CD4-positive, CD25-positive, alpha-beta regulatory T cell (primary cell): ENCODE measurements around the gene MEGF11. TPM values are rescaled to one million over a fixed set of nuclear protein-coding genes. Genes with fewer than 3 reads are reported as not detected.
A peak's percentile ranks its signal among the peaks of the same experiment; 100 is the strongest.
"Not testable (repeated sequence)": the region's sequence is repeated elsewhere in the genome, so short reads cannot be mapped to it uniquely, and the experiment has no call there.

Experiments
- ATAC-seq, 2 donors: fragments of 150-1000 bp; cut with Tn5 transposase; one replicate each; pipeline ENCODE4 v1.10.0; 2021; ENCODE audit warnings: low read depth in 2 of 2, moderate number of reproducible peaks in 2 of 2, moderate library complexity in 1 of 2
- DNase-seq, 3 donors: peaks; one replicate each; pipeline versions ENCODE4 v3.0.0 to v3.0.0-alpha.2; 2012 to 2022; ENCODE audit warnings: mixed read lengths in 1 of 3
- H3K27ac ChIP-seq: one replicate; pipeline ENCODE4 v1.7.0; 2013; ENCODE audit warnings: mild to moderate bottlenecking, low read length; ENCODE audit not compliant: insufficient read depth, poor library complexity, severe bottlenecking
- H3K27me3 ChIP-seq: one replicate; pipeline ENCODE4 v1.7.0; 2013; ENCODE audit warnings: low read length; ENCODE audit not compliant: control insufficient read depth, insufficient read depth
- H3K36me3 ChIP-seq: one replicate; pipeline ENCODE4 v1.7.0; 2013; ENCODE audit warnings: mild to moderate bottlenecking, low read length, moderate library complexity; ENCODE audit not compliant: control insufficient read depth, insufficient read depth
- H3K4me1 ChIP-seq: 2 replicates; pipeline ENCODE4 v1.7.0; 2013; ENCODE audit warnings: mild to moderate bottlenecking, low read length; ENCODE audit not compliant: insufficient read depth, control insufficient read depth, poor library complexity, severe bottlenecking
- H3K4me3 ChIP-seq: one replicate; pipeline ENCODE4 v1.7.0; 2013; ENCODE audit warnings: low read depth, mild to moderate bottlenecking, low read length, moderate library complexity
- H3K9me3 ChIP-seq, 2 experiments: 1 replicate in 1 of 2; 2 replicates in 1 of 2; pipeline ENCODE4 v1.7.0; 2013; ENCODE audit warnings: low read length in 2 of 2, mild to moderate bottlenecking in 1 of 2, moderate library complexity in 1 of 2; ENCODE audit not compliant: control insufficient read depth in 2 of 2
- H3K27ac Mint-ChIP-seq, 3 donors: one replicate each; pipeline ENCODE4 v1.8.0; 2020 to 2022; ENCODE audit warnings: mild to moderate bottlenecking in 3 of 3, mixed read lengths in 3 of 3, moderate library complexity in 2 of 3
- H3K27me3 Mint-ChIP-seq: one replicate; pipeline ENCODE4 v1.8.0; 2022; ENCODE audit warnings: mild to moderate bottlenecking, mixed read lengths
- H3K36me3 Mint-ChIP-seq: one replicate; pipeline ENCODE4 v1.8.0; 2020; ENCODE audit warnings: mixed read lengths
- H3K4me1 Mint-ChIP-seq, 4 donors: one replicate each; pipeline ENCODE4 v1.8.0; 2020 to 2022; ENCODE audit warnings: mixed read lengths in 4 of 4, mild to moderate bottlenecking in 1 of 4
- H3K4me3 Mint-ChIP-seq, 4 donors: one replicate each; pipeline ENCODE4 v1.8.0; 2020 to 2022; ENCODE audit warnings: mild to moderate bottlenecking in 4 of 4, mixed read lengths in 4 of 4, moderate library complexity in 3 of 4
- H3K9me3 Mint-ChIP-seq, 7 donors: one replicate each; pipeline ENCODE4 v1.8.0; 2020 to 2022; ENCODE audit warnings: mixed read lengths in 7 of 7, mild to moderate bottlenecking in 3 of 7, moderate library complexity in 2 of 7
- polyA plus RNA-seq, 4 donors: library from polyadenylated mRNA; unstranded; fragments of 300-500 nt; fragmentation: Illumina TruSeq; gene quantifications; one replicate each; pipeline ENCODE4 v1.2.3, GENCODE V29; 2021
- total RNA-seq: library from RNA; stranded (reverse); gene quantifications from one replicate; pipeline ENCODE4 v1.2.3, GENCODE V29; 2022

The MEGF11 gene
- total and polyA plus RNA-seq, 5 donors from 2014 or later = 0.02 to 0.29 (median 0.21) TPM; not detected in 2

GRCh38 chr15:65870889-65871533, 382.5 kb downstream of the MEGF11 start:
- Histone ChIP-seq H3K4me3 (peak overlapping the region; percentile 95), H3K9me3 (no peaks in the 10 kb centered on the region), H3K27me3 (no peaks in the 10 kb centered on the region), H3K4me1 (peaks cover 33% of the 10 kb centered on the region), H3K36me3 (peaks cover 5% of the 10 kb centered on the region), H3K27ac (peak overlapping the region; percentile 95)
- Mint-ChIP-seq H3K4me3 (peak overlapping the region; percentile 91 to 99 (median 98)), H3K9me3 (no peaks in the 10 kb centered on the region), H3K36me3 (peaks cover 9% of the 10 kb centered on the region), H3K4me1 (peaks cover 16 to 52% (median 30%) of the 10 kb centered on the region in 4 donors), H3K27me3 (peaks cover 15% of the 10 kb centered on the region), H3K27ac (peak overlapping the region; percentile 98 to 99 (median 99))
- ATAC-seq (no peak), DNase-seq (peak in 1 of 3 donors; percentile 44)

GRCh38 chr15:65869954-65870871, 383.3 kb downstream of the MEGF11 start:
- peaks cover under 1% of the 10 kb centered on the region for H3K36me3 ChIP-seq
- peak overlapping the region; percentile 95 for H3K27ac ChIP-seq
- peaks cover 4% of the 10 kb centered on the region for H3K36me3 Mint-ChIP-seq
- H3K9me3 ChIP-seq = no peaks in the 10 kb centered on the region
- peak overlapping the region; percentile 95 for H3K4me3 ChIP-seq
- H3K4me1 Mint-ChIP-seq = peaks cover 16 to 45% (median 23%) of the 10 kb centered on the region in 4 donors
- peaks cover 31% of the 10 kb centered on the region for H3K4me1 ChIP-seq
- no peak for ATAC-seq
- H3K9me3 Mint-ChIP-seq = no peaks in the 10 kb centered on the region
- H3K27me3 ChIP-seq = no peaks in the 10 kb centered on the region
- H3K4me3 Mint-ChIP-seq = peak overlapping the region; percentile 91 to 99 (median 98)
- peak overlapping the region; percentile 98 to 99 (median 99) for H3K27ac Mint-ChIP-seq
- H3K27me3 Mint-ChIP-seq = peaks cover 15% of the 10 kb centered on the region
- peak in 1 of 3 donors; percentile 51 for DNase-seq

- Mint-ChIP-seq H3K27me3 (peaks cover 15% of the 10 kb centered on the region), H3K36me3 (peaks cover under 1% of the 10 kb centered on the region), H3K4me3 (peak within 1 kb of the TSS; percentile 91 to 99 (median 98)), H3K27ac (peak within 1 kb of the TSS; percentile 98 to 99 (median 99)), H3K9me3 (no peaks in the 10 kb centered on the region), H3K4me1 (peaks cover 15 to 43% (median 22%) of the 10 kb centered on the region in 4 donors)
- Histone ChIP-seq H3K27me3 (no peaks in the 10 kb centered on the region), H3K36me3 (no peaks in the 10 kb centered on the region), H3K9me3 (no peaks in the 10 kb centered on the region), H3K4me1 (peaks cover 31% of the 10 kb centered on the region), H3K27ac (peak within 1 kb of the TSS; percentile 95), H3K4me3 (peak within 1 kb of the TSS; percentile 95)
- ATAC-seq (peak; percentile 92 to 93), DNase-seq (peak; percentile 93 to 98 (median 96))
Observed at GRCh38 chr15:65869126-65869953, 384.2 kb downstream of the MEGF11 start, which contains the start of gene RAB11A. Gene RAB11A, plus strand, starts transcription at chr15:65869491. Its CDS starts 95 bp downstream, at chr15:65869586.

- Mint-ChIP-seq H3K4me3 (peak overlapping the region; percentile 91 to 99 (median 98)), H3K4me1 (peaks cover 15 to 40% (median 22%) of the 10 kb centered on the region in 4 donors), H3K27me3 (peaks cover 15% of the 10 kb centered on the region), H3K27ac (peak overlapping the region; percentile 98 to 99 (median 99)), H3K9me3 (no peaks in the 10 kb centered on the region), H3K36me3 (no peaks in the 10 kb centered on the region)
- H3K4me1 ChIP-seq = peaks cover 31% of the 10 kb centered on the region
- no peaks in the 10 kb centered on the region for H3K27me3 ChIP-seq
- H3K27ac ChIP-seq = peak overlapping the region; percentile 95
- H3K4me3 ChIP-seq = peak overlapping the region; percentile 95
- no peaks in the 10 kb centered on the region for H3K36me3 ChIP-seq
- H3K9me3 ChIP-seq = no peaks in the 10 kb centered on the region
- ATAC-seq = no peak
- DNase-seq = no peak
Observed at GRCh38 chr15:65868546-65869125, 384.9 kb downstream of the MEGF11 start.

GRCh38 chr15:65867933-65868332, 385.6 kb downstream of the MEGF11 start:
- not testable (repeated sequence) for H3K9me3 ChIP-seq, H3K36me3 Mint-ChIP-seq, H3K9me3 Mint-ChIP-seq, H3K36me3 ChIP-seq, H3K27me3 ChIP-seq, H3K27ac Mint-ChIP-seq, ATAC-seq, DNase-seq, H3K27ac ChIP-seq, H3K4me3 ChIP-seq
- peaks cover 31% of the 10 kb centered on the region for H3K4me1 ChIP-seq
- peak overlapping the region in 2 of 4 donors; percentile 33 to 99 for H3K4me3 Mint-ChIP-seq
- H3K27me3 Mint-ChIP-seq = peaks cover 15% of the 10 kb centered on the region
- peaks cover 12 to 35% (median 21%) of the 10 kb centered on the region in 4 donors for H3K4me1 Mint-ChIP-seq

GRCh38 chr15:65867244-65867643, 386.3 kb downstream of the MEGF11 start:
- H3K4me1 Mint-ChIP-seq = peaks cover 9 to 31% (median 15%) of the 10 kb centered on the region in 4 donors
- H3K4me3 Mint-ChIP-seq = peak overlapping the region in 1 of 4 donors; percentile 71
- no peaks in the 10 kb centered on the region for H3K9me3 Mint-ChIP-seq
- H3K36me3 ChIP-seq = no peaks in the 10 kb centered on the region
- H3K27ac ChIP-seq = no peak overlapping the region
- peaks cover 24% of the 10 kb centered on the region for H3K4me1 ChIP-seq
- no peak overlapping the region for H3K27ac Mint-ChIP-seq
- H3K27me3 Mint-ChIP-seq = peaks cover 15% of the 10 kb centered on the region
- no peak overlapping the region for H3K4me3 ChIP-seq
- H3K9me3 ChIP-seq = no peaks in the 10 kb centered on the region
- H3K36me3 Mint-ChIP-seq = no peaks in the 10 kb centered on the region
- DNase-seq (no peak), ATAC-seq (no peak)
- no peaks in the 10 kb centered on the region for H3K27me3 ChIP-seq

GRCh38 chr15:65863106-65863505, 390.4 kb downstream of the MEGF11 start:
- Mint-ChIP-seq H3K9me3 (no peaks in the 10 kb centered on the region), H3K36me3 (no peaks in the 10 kb centered on the region)
- ATAC-seq = no peak

More at GRCh38 chr15:65863106-65863505, 390.4 kb downstream of the MEGF11 start:
- Histone ChIP-seq H3K27ac (no peak overlapping the region), H3K4me3 (no peak overlapping the region), H3K4me1 (no peaks in the 10 kb centered on the region), H3K36me3 (no peaks in the 10 kb centered on the region), H3K27me3 (no peaks in the 10 kb centered on the region), H3K9me3 (no peaks in the 10 kb centered on the region)
- peaks cover 0 to 8% (median 2%) of the 10 kb centered on the region in 4 donors for H3K4me1 Mint-ChIP-seq
- no peak overlapping the region for H3K27ac Mint-ChIP-seq
- DNase-seq = no peak
- H3K27me3 Mint-ChIP-seq = peaks cover 3% of the 10 kb centered on the region
- H3K4me3 Mint-ChIP-seq = no peak overlapping the region
